Left lung (tissue), 10 donors: ENCODE results near the gene SNAP47. TPM values are rescaled to one million over a fixed set of nuclear protein-coding genes. Genes with fewer than 3 reads are reported as not detected.

ENCODE experiments used
- ATAC-seq: fragments of 200-7000 bp; cut with Tn5 transposase; one replicate; pipeline ENCODE4 v1.9.1; 2020; ENCODE audit warnings: moderate library complexity
- DNase-seq, 4 donors: peaks; one replicate each; pipeline ENCODE4 v3.0.0-alpha.2; 2013 to 2020
- H3K27ac ChIP-seq, 2 donors: fragments of 200-600 bp; sonication (generic) in 1 of 2; one replicate each; pipeline versions ENCODE4 v1.5.0 to v1.8.0; 2020 to 2021
- H3K27me3 ChIP-seq, 2 donors: fragments of 200-600 bp; sonication (generic) in 1 of 2; one replicate each; pipeline versions ENCODE4 v1.5.0 to v1.8.0; 2020 to 2021
- H3K36me3 ChIP-seq, 2 donors: fragments of 200-600 bp; sonication (generic) in 1 of 2; one replicate each; pipeline versions ENCODE4 v1.5.0 to v1.8.0; 2020 to 2021
- H3K4me1 ChIP-seq, 2 donors: fragments of 200-600 bp; one replicate each; pipeline ENCODE4 v1.8.0; 2021
- H3K4me3 ChIP-seq, 2 donors: fragments of 200-600 bp; sonication (generic) in 1 of 2; one replicate each; pipeline versions ENCODE4 v1.5.0 to v1.8.0; 2020 to 2021; ENCODE audit warnings: mild to moderate bottlenecking in 1 of 2
- H3K9me3 ChIP-seq, 2 donors: fragments of 200-600 bp; sonication (generic) in 1 of 2; one replicate each; pipeline versions ENCODE4 v1.5.0 to v1.8.0; 2020 to 2021
- CTCF ChIP-seq, 2 donors: fragments of 200-600 bp; sonication (generic) in 1 of 2; IDR thresholded peaks; one replicate each; pipeline versions ENCODE4 v1.5.0 to v1.8.0; 2021; ENCODE audit warnings: antibody characterized with exemption in 2 of 2
- intact Hi-C, 2 donors: fragments of 100-400 bp; cut with DNase I; formaldehyde crosslinking; loops; one replicate each; pipeline versions ENCODE4 v1.11.2 to v1.14.2; 2022
- polyA plus RNA-seq, 6 donors: library from polyadenylated mRNA; unstranded; fragments of 120-200 nt; gene quantifications; one replicate each; pipeline ENCODE4 v1.2.1, GENCODE V29; 2013; ENCODE audit not compliant: insufficient read length in 6 of 6
- total RNA-seq, 2 donors: library from RNA; stranded (reverse); fragmentation: NEBNext Ultra II Directional; extraction: Animal tissue kit (Norgen Biotek cat#: 25700); gene quantifications; one replicate each; pipeline ENCODE4 v1.2.1, GENCODE V29; 2021
- donor health status: DM: no; HTN: yes; CAD: no.
- donor health status: DM: no; HTN: no; CAD: no.

Gene SNAP47
- total and polyA plus RNA-seq, 8 donors = 24.5 to 44.9 (median 41.3) TPM

- H3K36me3 ChIP-seq = peaks cover 0 to 29% of the 10 kb centered on the region in 2 donors
- H3K4me3 ChIP-seq = peak overlapping the region; percentile 42 to 46
- no peak for DNase-seq
- H3K27me3 ChIP-seq = peaks cover 0 to 25% of the 10 kb centered on the region in 2 donors
- no peak for TF ChIP-seq CTCF (IDR thresholded peaks at IDR 0.05)
- peaks cover 2 to 31% of the 10 kb centered on the region in 2 donors for H3K4me1 ChIP-seq
- intact Hi-C loops = no loop called here
- ATAC-seq = peak; percentile 7
- peak overlapping the region in 1 of 2 donors; percentile 43 for H3K27ac ChIP-seq
- H3K9me3 ChIP-seq = no peaks in the 10 kb centered on the region
These were observed 6.4 kb upstream of the SNAP47 start for GRCh38 chr1:227728892-227729143.

- Histone ChIP-seq H3K4me3 (peak overlapping the region; percentile 42 to 46), H3K4me1 (peaks cover 7 to 36% of the 10 kb centered on the region in 2 donors), H3K27me3 (peaks cover 0 to 25% of the 10 kb centered on the region in 2 donors), H3K9me3 (no peaks in the 10 kb centered on the region), H3K27ac (peak overlapping the region in 1 of 2 donors; percentile 43), H3K36me3 (peaks cover 0 to 29% of the 10 kb centered on the region in 2 donors)
- intact Hi-C loops = no loop called here
- no peak for TF ChIP-seq CTCF (IDR thresholded peaks at IDR 0.05)
- no peak for DNase-seq
- no peak for ATAC-seq
These were observed 5.9 kb upstream of the SNAP47 start for GRCh38 chr1:227729144-227729880.

GRCh38 chr1:227729881-227730629 lies 5.2 kb upstream of the SNAP47 start:
- intact Hi-C loops = no loop called here
- Histone ChIP-seq H3K36me3 (peaks cover 0 to 29% of the 10 kb centered on the region in 2 donors), H3K4me3 (no peak overlapping the region), H3K9me3 (no peaks in the 10 kb centered on the region), H3K27ac (no peak overlapping the region), H3K27me3 (peaks cover 0 to 25% of the 10 kb centered on the region in 2 donors), H3K4me1 (peaks cover 8 to 41% of the 10 kb centered on the region in 2 donors)
- TF ChIP-seq CTCF (IDR thresholded peaks at IDR 0.05) = peak; percentile 55 to 61
- ATAC-seq (peak; percentile 15), DNase-seq (peak in 1 of 4 donors; percentile 41)

GRCh38 chr1:227730630-227731151 lies 4.5 kb upstream of the SNAP47 start:
- H3K27me3 ChIP-seq = peaks cover 0 to 25% of the 10 kb centered on the region in 2 donors
- intact Hi-C loops = no loop called here
- peaks cover 8 to 41% of the 10 kb centered on the region in 2 donors for H3K4me1 ChIP-seq
- peak in 1 of 2 donors; percentile 3 for TF ChIP-seq CTCF (IDR thresholded peaks at IDR 0.05)
- ATAC-seq = no peak
- H3K9me3 ChIP-seq = no peaks in the 10 kb centered on the region
- no peak overlapping the region for H3K27ac ChIP-seq
- H3K36me3 ChIP-seq = peaks cover 0 to 29% of the 10 kb centered on the region in 2 donors
- H3K4me3 ChIP-seq = no peak overlapping the region
- no peak for DNase-seq

- no peaks in the 10 kb centered on the region for H3K9me3 ChIP-seq
- H3K36me3 ChIP-seq = peaks cover 0 to 29% of the 10 kb centered on the region in 2 donors
- H3K4me1 ChIP-seq = peaks cover 8 to 46% of the 10 kb centered on the region in 2 donors
- intact Hi-C loops = no loop called here
- ATAC-seq (no peak), DNase-seq (no peak)
- H3K27ac ChIP-seq = no peak overlapping the region
- H3K4me3 ChIP-seq = no peak overlapping the region
- H3K27me3 ChIP-seq = peaks cover 0 to 25% of the 10 kb centered on the region in 2 donors
- no peak for TF ChIP-seq CTCF (IDR thresholded peaks at IDR 0.05)
These were observed 4.0 kb upstream of the SNAP47 start for GRCh38 chr1:227731241-227731677.
